A673 (cell line): ENCODE data around the gene TECPR2. TPM values are rescaled to one million over a fixed set of nuclear protein-coding genes. Genes with fewer than 3 reads are reported as not detected.

Experiments used
- BruUV-seq: library from RNA; stranded (reverse); fragments of 400-500 nt; replicated peaks from 2 replicates; lab custom pipeline; 2021; lab: Mats Ljungman, UMichigan
- CTCF ChIA-PET: fragments of 300-600 bp; sonication (Branson Sonifier 250); formaldehyde crosslinking; loops from one replicate; lab custom pipeline; 2022; ENCODE audit warnings: antibody characterized with exemption; lab: Charles Lee
- POLR2A ChIA-PET: fragments of 300-600 bp; sonication (Branson Sonifier 250); formaldehyde crosslinking; loops from one replicate; lab custom pipeline; 2022; ENCODE audit warnings: antibody characterized with exemption; ENCODE audit not compliant: low non-redundant PET; lab: Charles Lee
- DNase-seq: peaks from one replicate; pipeline ENCODE4 v3.0.0-alpha.2; 2015; ENCODE audit warnings: low spot score
- H3K27ac ChIP-seq: fragments of 200-600 bp; sonication (generic); 2 replicates; pipeline ENCODE4 v1.5.1; 2016; ENCODE audit warnings: mixed run types, low read depth, mild to moderate bottlenecking, mixed read lengths, antibody characterized with exemption, low read length; ENCODE audit not compliant: poor library complexity, severe bottlenecking
- H3K27me3 ChIP-seq: fragments of 200-600 bp; sonication (generic); replicated peaks from 2 replicates; pipeline ENCODE4 v1.6.1; 2017; ENCODE audit warnings: mixed run types, low read depth, mild to moderate bottlenecking, mixed read lengths, antibody characterized with exemption, low read length; ENCODE audit not compliant: insufficient read depth, poor library complexity
- H3K36me3 ChIP-seq: fragments of 200-600 bp; sonication (generic); 2 replicates; pipeline ENCODE4 v1.6.1; 2016; ENCODE audit warnings: mixed run types, mild to moderate bottlenecking, mixed read lengths, antibody characterized with exemption, low read length; ENCODE audit not compliant: insufficient read depth, poor library complexity, severe bottlenecking
- H3K4me1 ChIP-seq: fragments of 200-600 bp; sonication (generic); 2 replicates; pipeline ENCODE4 v1.6.1; 2017; ENCODE audit warnings: mixed run types, mild to moderate bottlenecking, mixed read lengths, antibody characterized with exemption, low read length; ENCODE audit not compliant: insufficient read depth, poor library complexity, severe bottlenecking
- H3K4me3 ChIP-seq: fragments of 200-600 bp; sonication (generic); 2 replicates; pipeline ENCODE4 v1.5.1; 2016; ENCODE audit warnings: low read depth, mixed run types, mild to moderate bottlenecking, mixed read lengths, low read length; ENCODE audit not compliant: poor library complexity, severe bottlenecking
- H3K9me3 ChIP-seq: fragments of 200-600 bp; sonication (generic); 2 replicates; pipeline ENCODE4 v1.6.1; 2016; ENCODE audit warnings: mixed run types, low read depth, mild to moderate bottlenecking, mixed read lengths, antibody characterized with exemption, low read length; ENCODE audit not compliant: poor library complexity, severe bottlenecking
- EZH2 ChIP-seq: fragments of 200-600 bp; sonication (generic); IDR thresholded peaks from 2 replicates; pipeline ENCODE4 v1.6.1; 2017; ENCODE audit warnings: borderline replicate concordance, low read depth, mild to moderate bottlenecking, mixed read lengths, antibody characterized with exemption, low read length; ENCODE audit not compliant: poor library complexity, severe bottlenecking
- intact Hi-C: fragments of 100-400 bp; cut with micrococcal nuclease; formaldehyde crosslinking; loops from one replicate; pipeline ENCODE4 v1.10.0; 2022; ENCODE audit not compliant: unreplicated experiment
- total RNA-seq: library from RNA; stranded (reverse); gene quantifications from 2 replicates; pipeline ENCODE4 v1.2.3, GENCODE V29; 2021
- TF ChIP-seq, protein P1 (sequence below): fragments of 300-800, 200-600 bp; sonication (generic); conservative IDR thresholded peaks from 2 replicates; pipeline ENCODE4 v1.5.1; 2017; ENCODE audit warnings: low read depth, mild to moderate bottlenecking, antibody characterized with exemption, low read length, moderate library complexity, mixed read lengths

TECPR2 gene
- total RNA-seq, 1 experiment from 2014 or later, result 22.1 TPM

DNA sequence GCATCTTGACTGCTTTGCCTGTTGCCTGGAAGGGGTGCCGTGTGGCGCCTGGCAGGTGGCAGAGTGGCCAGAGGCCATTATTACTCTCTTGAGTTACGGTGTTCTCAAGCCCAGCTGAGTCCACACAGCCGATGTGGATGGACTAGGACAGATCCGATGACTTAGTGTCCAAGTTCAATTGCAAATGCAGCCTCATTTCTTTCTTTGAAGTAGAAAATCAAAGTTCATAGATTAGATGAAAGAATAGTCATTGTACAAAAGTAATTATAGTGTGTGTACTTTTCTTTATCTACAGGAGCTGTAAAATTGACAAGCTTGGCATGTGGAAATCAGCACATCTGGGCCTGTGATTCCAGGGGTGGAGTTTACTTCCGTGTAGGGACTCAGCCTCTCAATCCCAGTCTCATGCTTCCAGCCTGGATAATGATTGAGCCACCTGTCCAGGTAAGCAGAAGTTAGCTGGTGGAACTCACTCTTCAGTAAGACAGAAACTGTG is 102.2 kb downstream of the TECPR2 start:
- CTCF ChIA-PET, result no interaction called here
- H3K4me3 ChIP-seq, result no peak overlapping the region
- H3K4me1 ChIP-seq, result peaks cover 9% of the 10 kb centered on the region
- no peaks in the 10 kb centered on the region for H3K9me3 ChIP-seq
- H3K27ac ChIP-seq, result no peak overlapping the region
- DNase-seq, result no peak
- TF ChIP-seq, protein P1, sequence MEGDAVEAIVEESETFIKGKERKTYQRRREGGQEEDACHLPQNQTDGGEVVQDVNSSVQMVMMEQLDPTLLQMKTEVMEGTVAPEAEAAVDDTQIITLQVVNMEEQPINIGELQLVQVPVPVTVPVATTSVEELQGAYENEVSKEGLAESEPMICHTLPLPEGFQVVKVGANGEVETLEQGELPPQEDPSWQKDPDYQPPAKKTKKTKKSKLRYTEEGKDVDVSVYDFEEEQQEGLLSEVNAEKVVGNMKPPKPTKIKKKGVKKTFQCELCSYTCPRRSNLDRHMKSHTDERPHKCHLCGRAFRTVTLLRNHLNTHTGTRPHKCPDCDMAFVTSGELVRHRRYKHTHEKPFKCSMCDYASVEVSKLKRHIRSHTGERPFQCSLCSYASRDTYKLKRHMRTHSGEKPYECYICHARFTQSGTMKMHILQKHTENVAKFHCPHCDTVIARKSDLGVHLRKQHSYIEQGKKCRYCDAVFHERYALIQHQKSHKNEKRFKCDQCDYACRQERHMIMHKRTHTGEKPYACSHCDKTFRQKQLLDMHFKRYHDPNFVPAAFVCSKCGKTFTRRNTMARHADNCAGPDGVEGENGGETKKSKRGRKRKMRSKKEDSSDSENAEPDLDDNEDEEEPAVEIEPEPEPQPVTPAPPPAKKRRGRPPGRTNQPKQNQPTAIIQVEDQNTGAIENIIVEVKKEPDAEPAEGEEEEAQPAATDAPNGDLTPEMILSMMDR, result no peak
- no peak for TF ChIP-seq EZH2
- no peaks in the 10 kb centered on the region for H3K36me3 ChIP-seq
- H3K27me3 ChIP-seq, result no peaks in the 10 kb centered on the region
- POLR2A ChIA-PET, result no interaction called here
- no TSS peak for BruUV-seq
- intact Hi-C loops, result no loop called here

DNA sequence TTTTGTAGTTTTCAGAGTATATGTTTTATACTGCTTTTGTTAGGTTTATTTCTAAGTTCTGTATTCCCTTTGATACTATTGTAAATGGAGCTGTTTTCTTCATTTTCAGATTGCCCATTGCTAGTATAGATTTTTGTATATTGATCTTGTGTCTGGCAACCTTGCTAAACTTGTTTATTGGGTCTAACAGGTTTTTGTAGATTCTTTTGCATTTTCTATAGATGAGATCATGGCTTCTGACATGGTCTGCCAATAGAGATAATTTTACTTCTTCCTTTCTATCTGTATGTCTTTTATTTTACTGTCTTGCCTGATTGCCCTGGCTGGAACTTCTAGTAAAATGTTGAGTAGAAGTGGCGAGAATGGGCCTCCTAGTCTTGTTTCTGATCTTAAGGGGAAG is 106.5 kb downstream of the TECPR2 start:
- ChIA-PET CTCF (no interaction called here), POLR2A (no interaction called here)
- intact Hi-C loops, result no loop called here
- Histone ChIP-seq H3K27me3 (no peaks in the 10 kb centered on the region), H3K4me1 (no peaks in the 10 kb centered on the region), H3K36me3 (no peaks in the 10 kb centered on the region), H3K9me3 (no peaks in the 10 kb centered on the region), H3K27ac (no peak overlapping the region), H3K4me3 (no peak overlapping the region)
- TF ChIP-seq EZH2, result no peak
- TF ChIP-seq, protein P1, result no peak
- no peak for DNase-seq
- BruUV-seq, result no TSS peak

DNA sequence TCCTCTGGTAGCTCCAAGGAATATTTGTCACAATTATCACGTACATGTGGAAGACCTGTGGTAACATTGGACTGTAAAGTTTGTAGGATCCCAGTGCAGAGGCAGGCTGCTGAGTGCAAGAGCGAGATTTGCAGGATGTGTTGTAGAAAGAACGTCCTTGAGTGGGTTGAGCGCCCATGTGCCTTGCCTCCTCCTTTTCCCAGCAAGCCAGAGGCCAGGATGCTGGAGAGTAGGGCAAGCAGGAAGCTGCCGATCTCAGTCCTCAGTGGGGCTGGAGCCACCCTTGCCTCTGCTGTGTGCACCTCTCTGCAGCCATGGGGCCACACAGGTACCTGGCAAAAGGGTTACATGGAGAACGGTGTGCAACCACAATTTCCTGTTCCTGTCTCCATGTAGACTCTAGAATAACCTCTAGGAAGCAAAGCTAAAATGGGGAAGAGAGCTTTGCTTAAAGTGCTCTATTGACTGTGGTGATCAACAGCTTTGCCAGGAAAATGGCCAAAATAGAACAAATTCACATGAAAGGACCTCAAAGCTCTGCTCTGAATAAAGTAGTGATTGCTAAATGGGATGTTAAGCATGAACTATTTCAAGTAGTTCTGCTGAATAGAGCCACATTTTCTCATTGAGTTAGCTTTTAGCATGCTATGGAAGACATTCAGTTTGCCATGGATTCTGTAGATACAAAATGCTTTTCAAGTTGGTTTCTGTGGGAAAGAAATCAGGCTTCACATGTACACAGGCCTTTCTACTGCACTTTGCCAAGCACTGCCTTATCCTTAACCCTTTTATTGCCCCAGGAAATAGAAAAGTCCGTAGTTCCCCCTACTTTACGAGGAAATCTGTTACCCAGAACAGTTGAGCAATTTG is 109.4 kb downstream of the TECPR2 start:
- no peaks in the 10 kb centered on the region for H3K27me3 ChIP-seq
- no peak overlapping the region for H3K4me3 ChIP-seq
- TF ChIP-seq EZH2, result no peak
- TF ChIP-seq, protein P1, result no peak
- POLR2A ChIA-PET, result no interaction called here
- DNase-seq, result no peak
- H3K9me3 ChIP-seq, result no peaks in the 10 kb centered on the region
- no peaks in the 10 kb centered on the region for H3K4me1 ChIP-seq
- H3K36me3 ChIP-seq, result no peaks in the 10 kb centered on the region
- no TSS peak for BruUV-seq
- CTCF ChIA-PET, result no interaction called here
- intact Hi-C loops, result no loop called here
- no peak overlapping the region for H3K27ac ChIP-seq
